Mesodermal cell (in vitro differentiated cells): ENCODE measurements around the gene STAMBP.

ENCODE experiments used
- H3K27ac ChIP-seq: 2 replicates; pipeline ENCODE4 v1.7.0; 2013; ENCODE audit warnings: mild to moderate bottlenecking, low read depth, low read length, moderate library complexity; ENCODE audit not compliant: severe bottlenecking
- H3K36me3 ChIP-seq: 2 replicates; pipeline ENCODE4 v1.7.1; 2013; ENCODE audit warnings: mild to moderate bottlenecking, low read length, moderate library complexity; ENCODE audit not compliant: control insufficient read depth, insufficient read depth
- H3K4me1 ChIP-seq: one replicate; pipeline ENCODE4 v1.7.1; 2013; ENCODE audit warnings: mild to moderate bottlenecking, low read length; ENCODE audit not compliant: insufficient read depth, control insufficient read depth, poor library complexity, severe bottlenecking
- H3K4me3 ChIP-seq: 2 replicates; pipeline ENCODE4 v1.7.0; 2013; ENCODE audit warnings: low read length, control low read depth, mild to moderate bottlenecking; ENCODE audit not compliant: insufficient read depth, poor library complexity, severe bottlenecking; ENCODE audit errors: extremely low read depth
- H3K9me3 ChIP-seq: 2 replicates; pipeline ENCODE4 v1.7.1; 2013; ENCODE audit warnings: mild to moderate bottlenecking, low read length, moderate library complexity; ENCODE audit not compliant: control insufficient read depth
- WGBS, 2 experiments: methylation state at CpG; one replicate each; pipeline ENCODE4 v1.1.5; 2013; ENCODE audit warnings: missing lambda C conversion rate in 2 of 2; ENCODE audit not compliant: insufficient coverage in 2 of 2; 5-methylcytosine and 5-hydroxymethylcytosine counted together

STAMBP gene

DNA sequence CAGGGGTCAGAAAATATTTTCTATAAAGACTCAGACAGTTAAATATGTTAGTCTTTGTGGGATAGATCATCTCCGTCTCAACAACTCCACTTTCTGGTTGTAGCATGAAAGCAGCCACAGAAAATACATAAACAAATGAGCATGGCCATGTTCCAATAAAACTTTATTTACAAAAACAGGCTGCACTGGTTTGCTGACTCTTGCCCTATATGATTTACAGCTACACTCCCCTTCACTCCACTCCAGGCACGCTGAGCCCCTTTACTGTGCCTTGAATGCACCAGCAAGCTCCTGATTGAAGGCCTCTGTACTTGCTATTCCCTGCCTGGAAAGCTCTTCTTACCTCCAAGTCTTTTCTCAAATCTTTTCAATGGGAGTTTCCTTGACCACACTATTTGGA lies 5.8 kb upstream of the STAMBP start:
- 85 to 90% methylated on average over 1 to 2 of the region's 2 CpGs for WGBS, 2 experiments
- H3K4me3 ChIP-seq: no peak overlapping the region
- H3K27ac ChIP-seq: no peak overlapping the region
- no peaks in the 10 kb centered on the region for H3K9me3 ChIP-seq
- no peaks in the 10 kb centered on the region for H3K36me3 ChIP-seq
- H3K4me1 ChIP-seq: no peaks in the 10 kb centered on the region

DNA sequence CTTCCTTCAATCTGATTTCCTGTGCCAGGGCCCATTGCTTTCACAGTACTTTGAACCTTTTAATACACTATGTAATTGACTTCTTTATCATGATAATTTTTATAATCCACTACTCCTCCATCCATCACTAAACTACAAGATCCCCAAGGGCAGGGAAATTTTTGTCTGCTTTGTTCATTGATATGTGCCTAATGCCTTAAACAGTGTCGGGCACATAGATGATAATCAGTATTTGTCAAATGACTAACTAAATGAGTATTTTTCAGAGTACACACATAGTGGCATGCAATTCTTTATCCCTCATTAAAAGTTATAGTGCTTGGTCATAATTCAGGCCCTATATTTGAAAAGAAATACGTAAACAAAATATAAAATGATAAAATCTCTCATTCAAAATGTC lies 5.3 kb upstream of the STAMBP start:
- no CpG with 5 or more reads among the region's 2 CpGs for WGBS, 2 experiments
- no peaks in the 10 kb centered on the region for H3K4me1 ChIP-seq
- H3K27ac ChIP-seq: no peak overlapping the region
- no peak overlapping the region for H3K4me3 ChIP-seq
- no peaks in the 10 kb centered on the region for H3K9me3 ChIP-seq
- no peaks in the 10 kb centered on the region for H3K36me3 ChIP-seq

DNA sequence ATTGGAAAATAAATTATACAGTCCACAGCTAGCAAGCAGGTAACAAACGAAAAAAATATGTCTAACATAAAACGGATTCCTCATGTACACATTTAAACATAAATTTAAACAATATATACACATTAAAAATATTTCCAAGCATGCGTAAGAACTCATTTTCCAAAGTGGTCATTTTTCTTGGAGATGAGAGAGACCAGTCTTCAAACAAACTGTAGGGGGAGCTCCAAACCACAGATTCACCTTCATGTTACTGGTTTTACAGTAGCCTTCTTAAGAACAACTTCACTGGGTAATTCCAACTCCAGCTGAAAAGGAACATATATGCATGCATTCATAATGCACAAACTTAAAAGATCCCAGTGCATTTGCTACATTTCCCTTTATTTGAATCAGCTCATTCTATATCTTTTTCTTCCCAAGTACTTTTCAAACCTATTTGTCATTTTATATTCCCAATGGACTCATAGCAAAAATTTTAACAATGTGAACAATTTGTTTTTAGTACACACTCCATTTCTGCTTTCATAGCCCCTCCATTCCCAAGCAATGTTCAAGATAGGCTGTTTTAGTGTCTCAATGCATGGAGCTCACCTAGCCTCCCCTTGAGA lies 4.7 kb upstream of the STAMBP start:
- 30% methylated on average over 3 of the region's 3 CpGs; no CpG with 5 or more reads in 1 of the 2 experiments for WGBS, 2 experiments
- H3K27ac ChIP-seq: no peak overlapping the region
- no peak overlapping the region for H3K4me3 ChIP-seq
- no peaks in the 10 kb centered on the region for H3K36me3 ChIP-seq
- H3K4me1 ChIP-seq: no peaks in the 10 kb centered on the region
- H3K9me3 ChIP-seq: no peaks in the 10 kb centered on the region

DNA sequence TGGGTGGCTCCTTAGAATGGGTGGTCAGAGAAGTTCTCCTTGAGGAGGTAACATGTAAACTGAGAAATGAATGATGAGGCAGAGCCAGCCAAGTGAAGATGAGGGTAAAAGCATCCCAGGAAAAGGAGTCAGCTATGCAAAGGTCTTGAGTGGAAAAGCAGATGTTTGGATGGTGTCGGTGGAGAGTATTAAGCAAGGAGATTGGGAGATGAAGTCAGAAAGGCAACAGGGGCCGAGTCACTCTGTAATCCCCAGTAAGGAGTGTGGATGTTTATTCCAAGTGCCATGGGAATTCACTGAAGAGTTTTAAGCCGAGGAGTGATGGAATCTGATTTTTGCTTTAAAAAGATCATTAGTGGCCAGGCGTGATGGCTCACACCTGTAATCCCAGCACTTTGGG lies 3.4 kb upstream of the STAMBP start:
- 81 to 84% methylated on average over 4 of the region's 4 CpGs for WGBS, 2 experiments
- H3K27ac ChIP-seq: no peak overlapping the region
- H3K4me3 ChIP-seq: no peak overlapping the region

DNA sequence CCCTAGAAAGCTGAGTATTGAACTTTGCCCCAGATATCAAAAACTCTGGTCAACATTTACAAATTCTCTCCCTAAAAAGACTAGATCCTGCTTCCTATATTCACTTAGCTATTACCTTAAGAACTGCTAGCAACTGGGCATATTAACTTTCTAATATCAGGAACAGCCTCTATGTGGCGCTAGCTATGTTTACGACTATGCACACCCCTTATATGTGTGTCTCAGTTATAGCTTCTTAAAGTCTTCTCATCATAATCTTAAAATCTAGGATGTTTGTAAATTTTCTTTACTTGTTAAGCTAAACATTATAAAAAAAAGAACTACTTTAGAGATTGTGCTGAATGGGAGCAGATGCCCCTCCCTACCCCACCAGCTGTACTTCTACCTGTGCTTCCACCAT lies 1.7 kb upstream of the STAMBP start:
- H3K4me3 ChIP-seq: no peak overlapping the region
- H3K9me3 ChIP-seq: no peaks in the 10 kb centered on the region
- peaks cover 13% of the 10 kb centered on the region for H3K36me3 ChIP-seq
- H3K4me1 ChIP-seq: no peaks in the 10 kb centered on the region
- no CpG with 5 or more reads among the region's 2 CpGs for WGBS, 2 experiments
- H3K27ac ChIP-seq: no peak overlapping the region

More for the DNA sequence above, 3.4 kb upstream of the STAMBP start:
- Histone ChIP-seq H3K36me3 (no peaks in the 10 kb centered on the region), H3K9me3 (no peaks in the 10 kb centered on the region), H3K4me1 (no peaks in the 10 kb centered on the region)

DNA sequence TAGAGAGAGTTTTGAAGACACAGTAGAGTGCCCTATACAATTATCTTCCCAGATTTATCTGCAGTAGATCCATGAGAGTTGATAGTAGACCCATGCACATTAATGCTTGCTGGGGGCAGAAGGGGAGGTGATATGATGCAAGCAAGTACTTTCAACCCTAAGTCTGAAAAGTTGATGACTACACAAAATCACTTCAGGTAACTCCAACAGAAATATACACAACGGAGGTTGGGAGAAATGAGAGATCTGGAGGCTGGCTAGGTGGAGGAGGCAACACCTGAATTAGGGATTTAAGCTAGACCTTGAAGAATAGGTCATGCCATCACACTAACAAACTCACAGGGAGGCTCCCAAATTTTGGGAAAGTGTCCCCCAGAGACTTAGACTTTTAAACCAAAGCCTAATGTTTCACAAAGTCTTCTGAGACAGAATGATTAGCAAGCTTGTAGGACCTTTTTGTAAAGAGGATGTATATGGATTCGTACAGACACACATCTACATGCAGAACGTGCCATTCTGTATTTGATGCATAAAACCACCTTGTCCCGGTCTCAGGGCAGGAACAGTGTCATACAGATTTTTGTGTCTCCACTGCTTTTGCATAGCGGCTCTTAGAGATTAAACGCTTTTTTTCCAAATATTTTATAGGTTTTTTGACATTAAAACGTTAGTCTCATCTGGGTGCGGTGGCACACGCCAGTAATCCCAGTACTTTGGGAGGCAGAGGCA lies 937 bp upstream of the STAMBP start:
- no peaks in the 10 kb centered on the region for H3K9me3 ChIP-seq
- H3K4me1 ChIP-seq: no peaks in the 10 kb centered on the region
- no peak overlapping the region for H3K27ac ChIP-seq
- 87 to 88% methylated on average over 7 to 8 of the region's 9 CpGs for WGBS, 2 experiments
- peak overlapping the region; percentile 79 for H3K4me3 ChIP-seq
- peaks cover 21% of the 10 kb centered on the region for H3K36me3 ChIP-seq

DNA sequence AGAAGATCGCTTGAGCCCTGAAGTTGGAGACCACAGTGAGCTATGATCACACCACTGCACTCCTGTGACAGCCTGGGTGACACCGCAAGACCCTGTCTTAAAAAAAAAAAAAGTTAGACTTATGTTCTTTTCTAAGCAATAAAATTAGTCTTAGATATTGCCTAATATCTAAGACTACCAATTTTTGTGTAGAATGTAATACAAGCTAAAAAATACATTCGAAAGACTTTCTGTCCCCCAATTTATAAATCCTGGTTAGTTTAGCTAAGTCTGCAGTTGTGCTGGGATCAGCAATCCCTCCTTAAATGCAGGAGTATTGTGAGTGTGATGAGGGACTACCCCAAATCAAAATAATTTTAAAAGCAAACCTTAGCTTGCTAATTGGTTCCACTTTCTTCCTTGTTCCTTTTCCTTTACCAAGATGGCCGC lies 358 bp upstream of the STAMBP start:
- WGBS, 2 experiments: 0 to 100% methylated on average over 1 of the region's 4 CpGs
- peaks cover 27% of the 10 kb centered on the region for H3K36me3 ChIP-seq
- no peaks in the 10 kb centered on the region for H3K9me3 ChIP-seq
- no peaks in the 10 kb centered on the region for H3K4me1 ChIP-seq
- H3K27ac ChIP-seq: no peak overlapping the region
- H3K4me3 ChIP-seq: peak overlapping the region; percentile 79

DNA sequence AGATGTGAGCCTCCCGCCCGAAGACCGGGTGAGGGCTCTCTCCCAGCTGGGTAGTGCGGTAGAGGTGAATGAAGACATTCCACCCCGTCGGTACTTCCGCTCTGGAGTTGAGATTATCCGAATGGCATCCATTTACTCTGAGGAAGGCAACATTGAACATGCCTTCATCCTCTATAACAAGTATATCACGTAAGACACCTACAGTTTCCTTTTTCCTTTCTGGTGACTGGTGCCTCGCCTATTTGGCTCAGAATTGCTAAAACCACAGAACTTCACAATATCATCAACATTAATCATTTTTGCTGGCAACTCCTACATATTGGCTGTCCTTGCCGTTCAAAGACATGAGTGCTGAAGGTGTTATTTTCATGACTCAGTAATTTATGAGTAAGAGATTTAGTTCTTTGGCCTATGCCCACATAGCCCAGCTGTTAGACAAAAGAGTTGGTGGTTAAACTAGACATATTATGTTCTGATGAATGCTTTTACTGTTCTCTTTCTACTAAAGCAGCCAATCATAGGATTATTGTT lies 2.2 kb downstream of the STAMBP start:
- Histone ChIP-seq H3K27ac (no peak overlapping the region), H3K4me3 (no peak overlapping the region), H3K4me1 (no peaks in the 10 kb centered on the region), H3K36me3 (peaks cover 42% of the 10 kb centered on the region), H3K9me3 (no peaks in the 10 kb centered on the region)
- 88 to 95% methylated on average over 9 to 10 of the region's 11 CpGs for WGBS, 2 experiments

DNA sequence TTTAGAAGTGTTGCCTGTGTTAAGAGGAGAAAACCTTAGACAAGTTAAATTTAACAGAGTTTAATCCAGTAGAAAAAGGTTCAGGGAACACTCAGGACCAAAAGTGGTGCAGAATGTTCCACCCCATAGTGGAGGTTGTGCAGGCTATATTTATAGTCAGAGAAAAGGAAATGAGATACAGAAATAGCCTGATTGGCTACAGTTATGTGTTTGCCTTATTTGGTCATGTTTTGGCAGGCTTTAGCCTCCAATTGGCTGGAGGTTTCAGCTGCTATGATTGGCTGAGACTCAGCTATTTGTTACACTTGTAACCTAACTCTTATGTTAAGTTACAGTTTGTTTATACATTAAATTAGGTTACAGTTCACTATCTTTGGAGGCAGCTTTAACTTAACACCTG lies 4.2 kb downstream of the STAMBP start:
- H3K36me3 ChIP-seq: peaks cover 49% of the 10 kb centered on the region

DNA sequence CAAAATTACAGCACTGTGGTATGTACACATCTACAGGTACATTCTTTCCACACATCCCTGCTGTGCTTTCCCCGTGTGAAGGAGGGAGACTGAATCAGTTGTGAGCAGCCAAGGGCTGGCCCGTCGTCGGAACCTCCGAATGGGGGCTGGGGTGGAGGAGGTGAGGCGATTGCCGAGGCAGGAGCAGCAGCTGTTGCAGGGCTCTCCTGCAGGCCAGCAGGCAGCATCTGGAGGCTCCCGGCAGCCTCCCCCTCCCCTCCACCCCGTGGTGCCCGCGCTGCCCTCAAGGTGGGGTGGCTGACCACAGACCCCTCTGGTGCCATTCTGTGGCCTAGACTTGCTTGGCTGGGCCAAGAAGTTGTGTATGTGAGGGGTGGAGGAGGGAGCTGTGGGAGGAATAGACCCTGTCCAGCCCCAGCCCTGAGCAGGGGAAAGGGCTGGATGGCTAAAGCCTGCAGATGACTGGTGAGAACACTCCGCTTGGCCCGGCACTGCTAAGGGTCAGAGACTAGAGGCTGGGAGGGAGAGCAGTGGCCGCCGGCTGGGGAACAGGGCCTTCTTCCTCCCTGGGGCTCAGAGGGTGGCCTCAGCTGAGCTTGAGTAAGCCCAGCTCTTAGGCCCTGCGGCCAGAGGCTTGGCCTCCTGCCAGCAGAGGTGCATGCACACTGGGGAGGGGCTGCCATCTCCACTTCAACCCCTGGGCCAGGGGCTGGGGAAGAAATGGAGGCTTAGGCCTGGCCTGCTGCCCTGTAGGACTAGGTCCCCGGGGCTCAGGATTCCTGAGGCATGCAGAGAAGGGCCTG lies 7.6 kb downstream of the STAMBP start:
- Histone ChIP-seq H3K36me3 (peaks cover 56% of the 10 kb centered on the region), H3K4me3 (no peak overlapping the region), H3K9me3 (no peaks in the 10 kb centered on the region), H3K27ac (no peak overlapping the region), H3K4me1 (no peaks in the 10 kb centered on the region)
- WGBS, 2 experiments: 94% methylated on average over 9 to 13 of the region's 17 CpGs

More for the DNA sequence above, 4.2 kb downstream of the STAMBP start:
- Histone ChIP-seq H3K9me3 (no peaks in the 10 kb centered on the region), H3K27ac (no peak overlapping the region), H3K4me1 (no peaks in the 10 kb centered on the region), H3K4me3 (no peak overlapping the region)
